K562 (cell line): ENCODE results near the gene MGRN1. TPM values are rescaled to one million over a fixed set of nuclear protein-coding genes. Genes with fewer than 3 reads are reported as not detected.
A peak's percentile ranks its signal among the peaks of the same experiment; 100 is the strongest.

Source experiments
- CC2D1A ChIP-seq: fragments of 450-650 bp; IDR thresholded peaks from 2 replicates; pipeline ENCODE4 v1.6.1; 2017; ENCODE audit warnings: mild to moderate bottlenecking
- DIDO1 ChIP-seq: fragments of 450-650 bp; IDR thresholded peaks from 2 replicates; pipeline ENCODE4 v1.6.1; 2016; ENCODE audit warnings: low read depth, missing biosample characterization, missing genetic modification characterization
- E2F3 ChIP-seq: fragments of 250-450 bp; sonication (Bioruptor Pico); IDR thresholded peaks from 2 replicates; pipeline ENCODE4 v1.4.0; 2020; ENCODE audit warnings: mild to moderate bottlenecking
- EGR1 ChIP-seq: fragments of 450-650 bp; conservative IDR thresholded peaks from 2 replicates; pipeline ENCODE4 v1.6.1; 2017; ENCODE audit warnings: mild to moderate bottlenecking
- EP400 ChIP-seq: fragments of 450-650 bp; IDR thresholded peaks from 2 replicates; pipeline ENCODE4 v1.6.1; 2017; ENCODE audit warnings: antibody characterized with exemption, mild to moderate bottlenecking, moderate library complexity
- IFI16 ChIP-seq: fragments of 250-450 bp; sonication (Bioruptor Pico); IDR thresholded peaks from 2 replicates; pipeline ENCODE4 v2.1.2; 2022; ENCODE audit warnings: mild to moderate bottlenecking, inconsistent platforms
- MAFG ChIP-seq: fragments of 450-650 bp; conservative IDR thresholded peaks from 2 replicates; pipeline ENCODE4 v1.6.1; 2016; ENCODE audit warnings: missing genetic modification characterization, missing compliant biosample characterization
- MEF2A ChIP-seq: IDR thresholded peaks from 2 replicates; pipeline ENCODE4 v1.6.1; 2011; ENCODE audit warnings: low read depth, mild to moderate bottlenecking, low read length, moderate library complexity; ENCODE audit not compliant: control insufficient read depth
- SRSF9 ChIP-seq: fragments of 200-400 bp; formaldehyde crosslinking; IDR thresholded peaks from 2 replicates; pipeline ENCODE4 v1.6.1; 2017; ENCODE audit warnings: low read depth, low read length, borderline replicate concordance
- SUPT5H ChIP-seq: fragments of 450-650 bp; IDR thresholded peaks from 2 replicates; pipeline ENCODE4 v1.6.1; 2016
- U2AF2 ChIP-seq: fragments of 200-400 bp; formaldehyde crosslinking; optimal IDR thresholded peaks from 2 replicates; pipeline ENCODE3; 2017; ENCODE audit warnings: low read depth, mild to moderate bottlenecking, low read length
- WHSC1 ChIP-seq: IDR thresholded peaks from one replicate; pipeline ENCODE4 v1.6.1; 2012; ENCODE audit warnings: low read length, control low read depth, inconsistent platforms
- polyA plus RNA-seq, 8 experiments: library from polyadenylated mRNA; depleted of rRNA in 4 of 8; stranded (reverse) in 5 of 8; unstranded in 3 of 8; fragments of >200 nt; fragmentation: Nextera tagmentation in 2 of 8; fragmentation: Illumina TruSeq in 1 of 8; extraction: Ambion mirVana in 2 of 8; extraction: Trizol in 1 of 8; gene quantifications; 2 replicates each; pipeline versions ENCODE4 v1.2.1 to v1.2.3, GENCODE V29; 2011 to 2014; ENCODE audit warnings: inconsistent platforms in 1 of 8, missing spikeins in 1 of 8
- total RNA-seq, 7 experiments: library from RNA; depleted of rRNA in 6 of 7; stranded (reverse); fragments of >200 nt in 6 of 7; fragmentation: Illumina TruSeq in 2 of 7; extraction: Trizol in 2 of 7; gene quantifications; 2 replicates each; pipeline versions ENCODE4 v1.2.1 to v1.2.3, GENCODE V29; 2011 to 2021; ENCODE audit warnings: low replicate concordance in 1 of 7
- TF ChIP-seq, protein P1 (sequence below): fragments of 250-450 bp; sonication (Bioruptor Pico); IDR thresholded peaks from 2 replicates; pipeline ENCODE4 v1.5.0; 2021; ENCODE audit warnings: mild to moderate bottlenecking, moderate library complexity
- TF ChIP-seq, protein P2 (sequence below): fragments of 450-650 bp; IDR thresholded peaks from 2 replicates; pipeline ENCODE4 v1.6.1; 2016; ENCODE audit warnings: mild to moderate bottlenecking, moderate library complexity

MGRN1 gene
- total and polyA plus RNA-seq, 9 of the 15 experiments (the other 6 are each of a cell fraction or from before 2014, with no cell fraction given) = 0.15 to 37.9 (median 6.0) TPM

DNA sequence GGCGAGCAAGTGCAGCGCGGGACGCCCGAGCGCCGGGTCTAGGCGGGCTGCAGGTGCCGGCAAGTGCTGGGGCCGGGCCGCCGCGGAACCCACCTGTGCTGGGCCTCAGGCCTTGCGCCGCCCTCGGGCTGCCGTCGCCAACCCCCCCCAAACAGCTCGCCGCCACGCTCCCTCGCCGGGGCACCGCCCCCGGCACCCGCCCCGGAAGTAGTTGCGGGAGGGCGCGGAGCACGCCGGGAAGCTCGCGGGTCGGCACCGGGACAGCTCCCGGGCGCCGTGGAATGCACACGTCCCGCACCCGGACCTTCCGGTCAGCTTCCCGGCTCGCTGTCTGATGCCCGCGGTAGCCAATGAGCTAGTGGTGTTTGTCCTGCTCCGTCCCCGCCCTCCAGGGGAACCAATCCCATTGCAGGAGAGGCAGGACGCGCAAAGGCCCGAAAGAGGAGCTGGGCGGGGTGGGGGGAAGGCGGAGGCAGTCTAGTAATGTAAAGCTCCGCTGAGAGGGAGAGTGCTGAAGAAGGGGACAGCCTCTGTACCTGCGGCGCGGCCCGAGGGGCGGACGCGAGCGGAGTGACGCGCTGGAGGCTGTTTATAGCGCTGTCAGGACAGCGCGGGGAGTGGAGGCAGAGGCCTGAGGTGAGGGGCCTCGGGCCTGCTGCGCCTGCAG lies 109.6 kb downstream of the MGRN1 start, which contains the start of the genes ANKS3 and DNAAF8 (continued):
- no peak for TF ChIP-seq CC2D1A
- TF ChIP-seq EP400 = peak; percentile 82; the same call in 1 of the 2 replicates
- TF ChIP-seq WHSC1 = no peak
- TF ChIP-seq U2AF2 = no peak
- TF ChIP-seq, protein P1, sequence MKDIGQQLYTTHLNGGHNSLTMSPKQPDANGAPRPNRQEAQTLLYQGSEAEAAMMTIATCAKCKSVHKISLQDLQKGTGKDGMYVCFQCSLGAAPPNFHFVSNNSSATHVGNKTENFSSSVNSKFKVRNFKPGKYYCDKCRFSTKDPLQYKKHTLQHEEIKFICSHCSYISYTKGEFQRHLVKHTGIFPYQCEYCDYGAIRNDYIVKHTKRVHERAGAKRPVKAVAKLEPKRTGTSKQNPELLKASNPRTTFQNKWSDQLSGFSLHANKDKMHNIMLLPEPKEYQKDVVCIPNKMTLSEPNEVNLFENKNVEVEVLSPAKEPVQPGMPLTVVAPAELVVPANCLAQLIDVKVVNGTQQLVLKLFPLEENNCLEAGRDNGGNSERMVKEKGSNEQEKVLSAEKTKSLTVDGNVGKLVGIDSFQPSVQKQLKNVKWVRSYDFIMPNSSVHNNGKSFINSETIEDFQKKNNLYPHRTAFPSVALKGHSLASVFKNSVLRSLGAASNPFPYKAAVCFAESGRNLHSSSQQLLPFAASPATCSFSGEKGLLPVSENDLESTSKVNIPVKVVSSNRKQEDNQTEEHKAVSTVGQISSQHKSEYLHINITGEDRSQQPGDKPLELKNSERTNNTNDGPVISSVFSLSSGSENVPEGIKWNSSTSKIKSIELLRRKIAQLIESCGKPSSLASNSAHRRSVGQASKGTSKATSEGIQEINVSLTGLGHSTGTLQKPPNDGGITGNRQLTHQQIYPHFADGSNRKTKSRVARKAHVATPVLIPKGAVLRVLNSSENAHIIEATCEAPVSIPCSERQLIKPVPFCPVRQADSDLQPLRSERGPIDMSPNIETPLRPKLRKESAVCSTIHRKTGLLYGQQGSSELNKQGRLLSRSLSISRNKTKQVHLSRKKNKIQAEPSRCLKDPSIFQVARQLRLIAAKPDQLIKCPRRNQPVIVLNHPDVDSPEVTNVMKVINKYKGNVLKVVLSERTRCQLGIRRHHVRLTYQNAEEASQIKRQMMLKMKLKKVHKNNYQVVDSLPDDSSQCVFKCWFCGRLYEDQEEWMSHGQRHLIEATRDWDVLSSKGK (CRISPR knock-in tag) = no peak
- no peak for TF ChIP-seq SRSF9
- no peak for TF ChIP-seq MAFG (tag)
- TF ChIP-seq DIDO1 (tag) = no peak
- TF ChIP-seq, protein P2, sequence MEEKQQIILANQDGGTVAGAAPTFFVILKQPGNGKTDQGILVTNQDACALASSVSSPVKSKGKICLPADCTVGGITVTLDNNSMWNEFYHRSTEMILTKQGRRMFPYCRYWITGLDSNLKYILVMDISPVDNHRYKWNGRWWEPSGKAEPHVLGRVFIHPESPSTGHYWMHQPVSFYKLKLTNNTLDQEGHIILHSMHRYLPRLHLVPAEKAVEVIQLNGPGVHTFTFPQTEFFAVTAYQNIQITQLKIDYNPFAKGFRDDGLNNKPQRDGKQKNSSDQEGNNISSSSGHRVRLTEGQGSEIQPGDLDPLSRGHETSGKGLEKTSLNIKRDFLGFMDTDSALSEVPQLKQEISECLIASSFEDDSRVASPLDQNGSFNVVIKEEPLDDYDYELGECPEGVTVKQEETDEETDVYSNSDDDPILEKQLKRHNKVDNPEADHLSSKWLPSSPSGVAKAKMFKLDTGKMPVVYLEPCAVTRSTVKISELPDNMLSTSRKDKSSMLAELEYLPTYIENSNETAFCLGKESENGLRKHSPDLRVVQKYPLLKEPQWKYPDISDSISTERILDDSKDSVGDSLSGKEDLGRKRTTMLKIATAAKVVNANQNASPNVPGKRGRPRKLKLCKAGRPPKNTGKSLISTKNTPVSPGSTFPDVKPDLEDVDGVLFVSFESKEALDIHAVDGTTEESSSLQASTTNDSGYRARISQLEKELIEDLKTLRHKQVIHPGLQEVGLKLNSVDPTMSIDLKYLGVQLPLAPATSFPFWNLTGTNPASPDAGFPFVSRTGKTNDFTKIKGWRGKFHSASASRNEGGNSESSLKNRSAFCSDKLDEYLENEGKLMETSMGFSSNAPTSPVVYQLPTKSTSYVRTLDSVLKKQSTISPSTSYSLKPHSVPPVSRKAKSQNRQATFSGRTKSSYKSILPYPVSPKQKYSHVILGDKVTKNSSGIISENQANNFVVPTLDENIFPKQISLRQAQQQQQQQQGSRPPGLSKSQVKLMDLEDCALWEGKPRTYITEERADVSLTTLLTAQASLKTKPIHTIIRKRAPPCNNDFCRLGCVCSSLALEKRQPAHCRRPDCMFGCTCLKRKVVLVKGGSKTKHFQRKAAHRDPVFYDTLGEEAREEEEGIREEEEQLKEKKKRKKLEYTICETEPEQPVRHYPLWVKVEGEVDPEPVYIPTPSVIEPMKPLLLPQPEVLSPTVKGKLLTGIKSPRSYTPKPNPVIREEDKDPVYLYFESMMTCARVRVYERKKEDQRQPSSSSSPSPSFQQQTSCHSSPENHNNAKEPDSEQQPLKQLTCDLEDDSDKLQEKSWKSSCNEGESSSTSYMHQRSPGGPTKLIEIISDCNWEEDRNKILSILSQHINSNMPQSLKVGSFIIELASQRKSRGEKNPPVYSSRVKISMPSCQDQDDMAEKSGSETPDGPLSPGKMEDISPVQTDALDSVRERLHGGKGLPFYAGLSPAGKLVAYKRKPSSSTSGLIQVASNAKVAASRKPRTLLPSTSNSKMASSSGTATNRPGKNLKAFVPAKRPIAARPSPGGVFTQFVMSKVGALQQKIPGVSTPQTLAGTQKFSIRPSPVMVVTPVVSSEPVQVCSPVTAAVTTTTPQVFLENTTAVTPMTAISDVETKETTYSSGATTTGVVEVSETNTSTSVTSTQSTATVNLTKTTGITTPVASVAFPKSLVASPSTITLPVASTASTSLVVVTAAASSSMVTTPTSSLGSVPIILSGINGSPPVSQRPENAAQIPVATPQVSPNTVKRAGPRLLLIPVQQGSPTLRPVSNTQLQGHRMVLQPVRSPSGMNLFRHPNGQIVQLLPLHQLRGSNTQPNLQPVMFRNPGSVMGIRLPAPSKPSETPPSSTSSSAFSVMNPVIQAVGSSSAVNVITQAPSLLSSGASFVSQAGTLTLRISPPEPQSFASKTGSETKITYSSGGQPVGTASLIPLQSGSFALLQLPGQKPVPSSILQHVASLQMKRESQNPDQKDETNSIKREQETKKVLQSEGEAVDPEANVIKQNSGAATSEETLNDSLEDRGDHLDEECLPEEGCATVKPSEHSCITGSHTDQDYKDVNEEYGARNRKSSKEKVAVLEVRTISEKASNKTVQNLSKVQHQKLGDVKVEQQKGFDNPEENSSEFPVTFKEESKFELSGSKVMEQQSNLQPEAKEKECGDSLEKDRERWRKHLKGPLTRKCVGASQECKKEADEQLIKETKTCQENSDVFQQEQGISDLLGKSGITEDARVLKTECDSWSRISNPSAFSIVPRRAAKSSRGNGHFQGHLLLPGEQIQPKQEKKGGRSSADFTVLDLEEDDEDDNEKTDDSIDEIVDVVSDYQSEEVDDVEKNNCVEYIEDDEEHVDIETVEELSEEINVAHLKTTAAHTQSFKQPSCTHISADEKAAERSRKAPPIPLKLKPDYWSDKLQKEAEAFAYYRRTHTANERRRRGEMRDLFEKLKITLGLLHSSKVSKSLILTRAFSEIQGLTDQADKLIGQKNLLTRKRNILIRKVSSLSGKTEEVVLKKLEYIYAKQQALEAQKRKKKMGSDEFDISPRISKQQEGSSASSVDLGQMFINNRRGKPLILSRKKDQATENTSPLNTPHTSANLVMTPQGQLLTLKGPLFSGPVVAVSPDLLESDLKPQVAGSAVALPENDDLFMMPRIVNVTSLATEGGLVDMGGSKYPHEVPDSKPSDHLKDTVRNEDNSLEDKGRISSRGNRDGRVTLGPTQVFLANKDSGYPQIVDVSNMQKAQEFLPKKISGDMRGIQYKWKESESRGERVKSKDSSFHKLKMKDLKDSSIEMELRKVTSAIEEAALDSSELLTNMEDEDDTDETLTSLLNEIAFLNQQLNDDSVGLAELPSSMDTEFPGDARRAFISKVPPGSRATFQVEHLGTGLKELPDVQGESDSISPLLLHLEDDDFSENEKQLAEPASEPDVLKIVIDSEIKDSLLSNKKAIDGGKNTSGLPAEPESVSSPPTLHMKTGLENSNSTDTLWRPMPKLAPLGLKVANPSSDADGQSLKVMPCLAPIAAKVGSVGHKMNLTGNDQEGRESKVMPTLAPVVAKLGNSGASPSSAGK = no peak
- TF ChIP-seq E2F3 (CRISPR knock-in tag) = no peak
- TF ChIP-seq EGR1 = peak; percentile 42; the same call in 1 of the 2 replicates
- TF ChIP-seq SUPT5H = no peak; the same call in 1 of the 2 replicates
- TF ChIP-seq MEF2A = no peak
- TF ChIP-seq IFI16 (CRISPR knock-in tag) = no peak
